Gastroesophageal sphincter (tissue), 3 donors: ENCODE results near the gene TAAR8.

Experiments used
- EP300 ChIP-seq: sonication (generic); formaldehyde crosslinking; IDR thresholded peaks from one replicate; pipeline ENCODE4 v1.6.1; 2017; ENCODE audit warnings: antibody characterized with exemption, mild to moderate bottlenecking
- POLR2A ChIP-seq, 2 donors: fragments of 450-650 bp; IDR thresholded peaks; one replicate each; pipeline ENCODE4 v1.6.1; 2017; ENCODE audit warnings: antibody characterized with exemption in 2 of 2, mild to moderate bottlenecking in 2 of 2, moderate library complexity in 1 of 2
- POLR2AphosphoS5 ChIP-seq: sonication (generic); formaldehyde crosslinking; IDR thresholded peaks from one replicate; pipeline ENCODE4 v1.6.1; 2017; ENCODE audit warnings: antibody characterized with exemption
- TF ChIP-seq, protein P1 (sequence below), 4 experiments: fragments of 200-600 bp in 2 of 4; fragments of 450-650 bp in 2 of 4; sonication (generic) in 1 of 4; IDR thresholded peaks; one replicate each; pipeline ENCODE4 v1.5.1; 2017 to 2019; ENCODE audit warnings: antibody characterized with exemption in 4 of 4, mild to moderate bottlenecking in 2 of 4, moderate library complexity in 2 of 4

DNA sequence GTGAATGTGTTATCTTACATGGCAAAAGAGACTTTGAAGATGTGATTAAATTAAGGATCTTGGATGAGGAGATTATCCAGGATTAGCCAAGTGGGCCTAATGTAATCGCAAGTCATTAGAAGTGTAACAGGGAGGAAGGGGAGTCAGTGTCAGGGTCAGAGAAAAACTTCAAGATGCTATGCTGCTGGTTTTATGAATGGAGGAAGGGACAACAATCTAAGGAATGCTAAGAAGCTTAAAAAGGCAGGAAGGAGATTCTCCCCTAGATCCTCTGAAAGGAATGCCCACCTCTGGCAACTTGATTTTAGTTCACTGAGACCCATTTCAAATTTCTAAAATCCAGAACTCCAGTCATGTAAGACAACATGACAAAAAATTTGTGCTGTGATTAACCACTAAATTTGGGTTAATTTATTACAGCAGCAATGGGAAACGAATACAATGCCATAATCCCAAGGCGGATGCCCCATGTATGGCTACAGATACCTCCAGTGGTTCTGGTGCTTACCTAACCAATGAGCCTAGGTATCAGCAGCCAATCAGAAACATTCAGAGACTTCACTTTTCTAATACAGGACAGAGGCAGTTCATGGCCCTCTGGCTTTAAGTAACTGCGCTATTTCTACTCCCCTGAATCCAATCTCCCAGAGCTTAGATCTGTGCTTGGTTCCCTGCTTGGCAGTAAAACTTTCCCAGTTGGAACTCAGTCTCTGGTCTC lies 3.6 kb upstream of the TAAR8 start:
- TF ChIP-seq, protein P1, sequence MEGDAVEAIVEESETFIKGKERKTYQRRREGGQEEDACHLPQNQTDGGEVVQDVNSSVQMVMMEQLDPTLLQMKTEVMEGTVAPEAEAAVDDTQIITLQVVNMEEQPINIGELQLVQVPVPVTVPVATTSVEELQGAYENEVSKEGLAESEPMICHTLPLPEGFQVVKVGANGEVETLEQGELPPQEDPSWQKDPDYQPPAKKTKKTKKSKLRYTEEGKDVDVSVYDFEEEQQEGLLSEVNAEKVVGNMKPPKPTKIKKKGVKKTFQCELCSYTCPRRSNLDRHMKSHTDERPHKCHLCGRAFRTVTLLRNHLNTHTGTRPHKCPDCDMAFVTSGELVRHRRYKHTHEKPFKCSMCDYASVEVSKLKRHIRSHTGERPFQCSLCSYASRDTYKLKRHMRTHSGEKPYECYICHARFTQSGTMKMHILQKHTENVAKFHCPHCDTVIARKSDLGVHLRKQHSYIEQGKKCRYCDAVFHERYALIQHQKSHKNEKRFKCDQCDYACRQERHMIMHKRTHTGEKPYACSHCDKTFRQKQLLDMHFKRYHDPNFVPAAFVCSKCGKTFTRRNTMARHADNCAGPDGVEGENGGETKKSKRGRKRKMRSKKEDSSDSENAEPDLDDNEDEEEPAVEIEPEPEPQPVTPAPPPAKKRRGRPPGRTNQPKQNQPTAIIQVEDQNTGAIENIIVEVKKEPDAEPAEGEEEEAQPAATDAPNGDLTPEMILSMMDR (IDR thresholded peaks at IDR 0.05), result no peak
- TF ChIP-seq POLR2A (IDR thresholded peaks at IDR 0.05) (no peak), POLR2AphosphoS5 (no peak), EP300 (no peak)
